ENCODE data around the gene PROX2. TPM values are rescaled to one million over a fixed set of nuclear protein-coding genes. Genes with fewer than 3 reads are reported as not detected.
A peak's percentile ranks its signal among the peaks of the same experiment; 100 is the strongest.

The PROX2 gene
- total and polyA plus RNA-seq, 11 donors: not detected

- H3K9me3 ChIP-seq: no peaks in the 10 kb centered on the region
- peaks cover 0 to 5% (median 0%) of the 10 kb centered on the region in 9 donors for H3K27me3 ChIP-seq
- ATAC-seq (no peak), DNase-seq (no peak)
- H3K27ac ChIP-seq: peak overlapping the region in 7 of 12 donors; percentile 69 to 81 (median 72)
- H3K4me3 ChIP-seq: peak overlapping the region; percentile 45 to 96 (median 77)
- H3K36me3 ChIP-seq: peaks cover 0 to 4% (median 0%) of the 10 kb centered on the region in 9 donors
- intact Hi-C loops (cut with DNase I): no loop called here
- 71 to 75% (median 74%) methylated on average over 19 of the region's 19 CpGs for WGBS, 4 donors
- no peak for TF ChIP-seq POLR2A (IDR thresholded peaks at IDR 0.05)
- H3K4me1 ChIP-seq: peaks cover 0 to 34% (median 19%) of the 10 kb centered on the region in 12 donors
These were observed 46.2 kb upstream of the PROX2 start for GRCh38 chr14:74921987-74922751.

DNA sequence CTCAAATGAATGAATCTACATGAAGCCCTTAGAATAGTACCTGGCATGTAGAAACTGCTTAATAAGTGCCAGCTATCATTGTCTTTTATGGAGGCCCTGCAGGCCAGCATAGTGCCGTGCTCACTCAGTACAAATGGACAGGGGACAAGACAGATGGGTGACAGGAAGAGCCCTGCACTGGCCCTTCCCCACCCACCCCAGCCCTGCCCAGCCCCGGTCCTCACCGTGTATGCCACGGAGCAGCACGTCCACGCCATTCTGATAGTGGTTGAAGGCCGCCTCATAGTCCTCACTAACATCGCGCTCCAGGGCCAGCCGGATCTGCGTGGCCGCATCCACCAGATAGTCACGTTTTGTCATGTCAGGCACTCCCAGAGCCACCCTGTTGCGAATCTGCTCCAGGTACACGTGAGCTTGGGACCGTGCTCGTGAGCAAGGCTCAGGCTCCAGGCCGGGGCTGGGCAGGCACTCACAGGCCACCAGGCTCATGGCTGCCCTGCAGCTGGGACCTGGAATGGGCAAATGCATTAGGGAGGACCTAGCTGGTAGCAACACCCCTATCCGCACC lies 45.2 kb upstream of the PROX2 start:
- intact Hi-C loops (cut with DNase I): no loop called here
- Histone ChIP-seq H3K4me1 (peaks cover 0 to 44% (median 28%) of the 10 kb centered on the region in 12 donors), H3K36me3 (peaks cover 0 to 4% (median 0%) of the 10 kb centered on the region in 9 donors), H3K9me3 (no peaks in the 10 kb centered on the region), H3K27me3 (peaks cover 0 to 5% (median 0%) of the 10 kb centered on the region in 9 donors), H3K4me3 (no peak overlapping the region), H3K27ac (no peak overlapping the region)
- DNase-seq (no peak), ATAC-seq (no peak)
- WGBS, 4 donors: 85 to 93% (median 92%) methylated on average over 6 to 19 of the region's 19 CpGs
- no peak for TF ChIP-seq POLR2A (IDR thresholded peaks at IDR 0.05)
- TF ChIP-seq, protein P1, sequence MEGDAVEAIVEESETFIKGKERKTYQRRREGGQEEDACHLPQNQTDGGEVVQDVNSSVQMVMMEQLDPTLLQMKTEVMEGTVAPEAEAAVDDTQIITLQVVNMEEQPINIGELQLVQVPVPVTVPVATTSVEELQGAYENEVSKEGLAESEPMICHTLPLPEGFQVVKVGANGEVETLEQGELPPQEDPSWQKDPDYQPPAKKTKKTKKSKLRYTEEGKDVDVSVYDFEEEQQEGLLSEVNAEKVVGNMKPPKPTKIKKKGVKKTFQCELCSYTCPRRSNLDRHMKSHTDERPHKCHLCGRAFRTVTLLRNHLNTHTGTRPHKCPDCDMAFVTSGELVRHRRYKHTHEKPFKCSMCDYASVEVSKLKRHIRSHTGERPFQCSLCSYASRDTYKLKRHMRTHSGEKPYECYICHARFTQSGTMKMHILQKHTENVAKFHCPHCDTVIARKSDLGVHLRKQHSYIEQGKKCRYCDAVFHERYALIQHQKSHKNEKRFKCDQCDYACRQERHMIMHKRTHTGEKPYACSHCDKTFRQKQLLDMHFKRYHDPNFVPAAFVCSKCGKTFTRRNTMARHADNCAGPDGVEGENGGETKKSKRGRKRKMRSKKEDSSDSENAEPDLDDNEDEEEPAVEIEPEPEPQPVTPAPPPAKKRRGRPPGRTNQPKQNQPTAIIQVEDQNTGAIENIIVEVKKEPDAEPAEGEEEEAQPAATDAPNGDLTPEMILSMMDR (IDR thresholded peaks at IDR 0.05): no peak

GRCh38 chr14:74920281-74920680 lies 44.3 kb upstream of the PROX2 start:
- DNase-seq (no peak), ATAC-seq (no peak)
- peaks cover 0 to 4% (median 0%) of the 10 kb centered on the region in 9 donors for H3K36me3 ChIP-seq
- H3K4me1 ChIP-seq: peaks cover 0 to 52% (median 34%) of the 10 kb centered on the region in 12 donors
- H3K27ac ChIP-seq: no peak overlapping the region
- intact Hi-C loops (cut with DNase I): no loop called here
- H3K9me3 ChIP-seq: no peaks in the 10 kb centered on the region
- 92 to 96% (median 94%) methylated on average over 4 of the region's 4 CpGs for WGBS, 4 donors
- peaks cover 0 to 5% (median 0%) of the 10 kb centered on the region in 9 donors for H3K27me3 ChIP-seq
- no peak overlapping the region for H3K4me3 ChIP-seq
- no peak for TF ChIP-seq POLR2A (IDR thresholded peaks at IDR 0.05)
- TF ChIP-seq, protein P1 (IDR thresholded peaks at IDR 0.05): no peak

- ATAC-seq (no peak), DNase-seq (no peak)
- Histone ChIP-seq H3K4me3 (no peak overlapping the region), H3K9me3 (no peaks in the 10 kb centered on the region), H3K27me3 (peaks cover 0 to 5% (median 0%) of the 10 kb centered on the region in 9 donors), H3K36me3 (peaks cover 0 to 4% (median 0%) of the 10 kb centered on the region in 9 donors), H3K4me1 (peaks cover 0 to 52% (median 34%) of the 10 kb centered on the region in 12 donors), H3K27ac (no peak overlapping the region)
- intact Hi-C loops (cut with DNase I): loop anchor here in 2 of 10 donors (5.0 kb wide), 1 partner anchor 168 kb away; no protein-coding TSS in a partner anchor
- 88 to 90% (median 89%) methylated on average over 19 to 22 of the region's 22 CpGs for WGBS, 4 donors
- TF ChIP-seq POLR2A (IDR thresholded peaks at IDR 0.05): no peak
These were observed 43.6 kb upstream of the PROX2 start for GRCh38 chr14:74919421-74920165.

All from heart left ventricle (tissue), 16 donors.